Measurements from ENCODE around the gene CYP39A1. TPM values are rescaled to one million over a fixed set of nuclear protein-coding genes. Genes with fewer than 3 reads are reported as not detected.
A peak's percentile ranks its signal among the peaks of the same experiment; 100 is the strongest.

CYP39A1 gene, protein sequence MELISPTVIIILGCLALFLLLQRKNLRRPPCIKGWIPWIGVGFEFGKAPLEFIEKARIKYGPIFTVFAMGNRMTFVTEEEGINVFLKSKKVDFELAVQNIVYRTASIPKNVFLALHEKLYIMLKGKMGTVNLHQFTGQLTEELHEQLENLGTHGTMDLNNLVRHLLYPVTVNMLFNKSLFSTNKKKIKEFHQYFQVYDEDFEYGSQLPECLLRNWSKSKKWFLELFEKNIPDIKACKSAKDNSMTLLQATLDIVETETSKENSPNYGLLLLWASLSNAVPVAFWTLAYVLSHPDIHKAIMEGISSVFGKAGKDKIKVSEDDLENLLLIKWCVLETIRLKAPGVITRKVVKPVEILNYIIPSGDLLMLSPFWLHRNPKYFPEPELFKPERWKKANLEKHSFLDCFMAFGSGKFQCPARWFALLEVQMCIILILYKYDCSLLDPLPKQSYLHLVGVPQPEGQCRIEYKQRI
- polyA plus RNA-seq (ENCODE audit: insufficient read length in 10 of 10) = 1 to 10 TPM; 1.5 to 3.1 (median 2.2) TPM
- long read RNA-seq, donor 1 = 0 reads
- long read RNA-seq, donor 2 = 0 reads
- long read RNA-seq, donor 3 = 0 reads
- long read RNA-seq, donor 4 = 0 reads
- long read RNA-seq, donor 5 = 0 reads
- long read RNA-seq, donor 6 = 0 reads
- long read RNA-seq, donor 7 = 0 reads
- long read RNA-seq, donor 8 = 0 reads
- long read RNA-seq, donor 9 = 0 reads

- peak; percentile 84 to 96 (median 92) for DNase-seq
Observed at GRCh38 chr6:46652603-46653438, at the start of gene CYP39A1, which contains the start of gene SLC25A27. TSS of gene CYP39A1 (minus strand) at chr6:46652818. CDS start at chr6:46652582, 236 bp downstream. TSS of gene SLC25A27 (plus strand) at chr6:46652975. CDS start at chr6:46653193, 218 bp downstream.

GRCh38 chr6:46699970-46700369 lies 47.4 kb upstream of the CYP39A1 start:
- no peak for DNase-seq

DNA sequence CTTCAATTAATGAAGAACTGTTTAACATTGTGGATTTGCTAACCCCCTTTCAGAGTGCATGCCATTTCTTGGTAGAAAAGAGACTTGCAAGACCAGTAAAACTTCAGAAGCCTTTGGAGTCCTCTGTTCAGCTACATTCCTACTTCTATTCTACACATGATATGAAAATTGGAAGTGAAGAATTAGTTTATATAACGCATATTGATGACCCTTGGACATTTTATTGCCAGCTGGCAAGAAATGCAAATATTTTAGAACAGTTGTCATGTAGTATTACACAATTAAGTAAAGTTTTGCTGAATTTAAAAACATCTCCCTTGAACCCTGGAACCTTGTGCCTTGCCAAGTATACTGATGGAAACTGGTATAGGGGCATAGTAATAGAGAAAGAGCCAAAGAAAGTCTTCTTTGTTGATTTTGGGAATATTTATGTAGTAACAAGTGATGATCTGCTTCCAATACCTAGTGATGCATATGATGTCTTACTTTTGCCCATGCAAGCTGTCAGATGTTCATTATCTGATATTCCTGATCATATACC lies 38.4 kb upstream of the CYP39A1 start:
- no peak for DNase-seq

GRCh38 chr6:46690141-46690755 lies 37.6 kb upstream of the CYP39A1 start:
- DNase-seq = peak in 2 of 3 donors; percentile 32 to 41

GRCh38 chr6:46689657-46690056 lies 37.0 kb upstream of the CYP39A1 start:
- DNase-seq = peak in 1 of 3 donors; percentile 4

- DNase-seq = no peak
Observed at GRCh38 chr6:46688966-46689335, 36.3 kb upstream of the CYP39A1 start.

DNA sequence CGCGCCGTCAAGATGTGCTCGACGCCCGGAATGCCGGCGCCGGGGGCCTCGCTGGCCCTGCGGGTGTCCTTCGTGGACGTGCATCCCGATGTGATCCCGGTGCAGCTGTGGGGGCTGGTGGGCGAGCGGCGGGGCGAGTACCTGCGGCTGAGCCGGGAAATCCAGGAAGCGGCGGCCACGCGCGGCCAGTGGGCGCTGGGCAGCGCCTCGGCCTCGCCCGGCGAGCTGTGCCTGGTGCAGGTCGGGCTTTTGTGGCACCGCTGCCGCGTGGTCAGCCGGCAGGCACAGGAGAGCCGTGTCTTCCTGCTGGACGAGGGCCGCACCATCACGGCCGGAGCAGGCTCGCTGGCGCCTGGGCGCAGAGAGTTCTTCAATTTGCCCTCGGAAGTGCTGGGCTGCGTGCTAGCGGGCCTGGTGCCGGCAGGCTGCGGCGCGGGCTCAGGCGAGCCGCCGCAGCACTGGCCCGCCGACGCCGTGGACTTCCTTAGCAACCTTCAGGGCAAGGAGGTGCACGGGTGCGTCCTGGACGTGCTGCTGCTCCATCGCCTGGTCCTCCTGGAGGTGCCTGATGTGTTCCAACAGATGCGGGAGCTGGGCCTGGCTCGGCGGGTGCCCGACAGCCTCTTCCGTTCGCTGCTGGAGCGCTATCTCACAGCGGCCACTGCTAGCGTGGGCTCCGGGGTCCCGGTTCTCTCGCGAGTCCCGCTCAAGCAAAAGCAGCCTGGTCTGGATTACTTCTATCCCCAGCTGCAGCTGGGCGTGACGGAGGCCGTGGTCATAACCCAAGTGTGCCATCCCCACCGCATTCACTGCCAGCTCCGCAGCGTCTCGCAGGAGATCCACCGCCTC lies 35.7 kb upstream of the CYP39A1 start:
- DNase-seq = no peak

GRCh38 chr6:46687619-46688097 lies 35.0 kb upstream of the CYP39A1 start, which contains the start of gene TDRD6:
TSS of gene TDRD6 (plus strand) at chr6:46687885. CDS start at chr6:46688129, 244 bp downstream.
- no peak for DNase-seq

GRCh38 chr6:46684771-46685170 lies 32.2 kb upstream of the CYP39A1 start:
- no peak for DNase-seq

DNA sequence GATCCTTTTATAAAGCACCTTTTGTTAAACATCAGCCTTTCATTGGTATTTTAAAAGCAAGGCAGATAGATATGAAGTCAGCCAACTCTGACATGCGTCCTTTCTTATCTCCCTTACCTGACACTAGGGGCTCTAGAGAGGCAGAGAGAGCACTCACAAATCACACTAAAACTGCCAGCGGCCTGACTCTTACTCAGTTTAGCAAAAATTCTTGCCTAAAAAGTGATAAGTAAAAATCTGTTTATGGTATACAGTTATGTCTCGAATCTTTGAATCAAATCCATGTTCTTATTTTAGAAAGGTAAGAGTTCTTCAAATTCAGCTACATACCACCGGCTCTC lies 24.7 kb upstream of the CYP39A1 start:
- DNase-seq = no peak

GRCh38 chr6:46676604-46677313 lies 24.1 kb upstream of the CYP39A1 start:
- no peak for DNase-seq

DNA sequence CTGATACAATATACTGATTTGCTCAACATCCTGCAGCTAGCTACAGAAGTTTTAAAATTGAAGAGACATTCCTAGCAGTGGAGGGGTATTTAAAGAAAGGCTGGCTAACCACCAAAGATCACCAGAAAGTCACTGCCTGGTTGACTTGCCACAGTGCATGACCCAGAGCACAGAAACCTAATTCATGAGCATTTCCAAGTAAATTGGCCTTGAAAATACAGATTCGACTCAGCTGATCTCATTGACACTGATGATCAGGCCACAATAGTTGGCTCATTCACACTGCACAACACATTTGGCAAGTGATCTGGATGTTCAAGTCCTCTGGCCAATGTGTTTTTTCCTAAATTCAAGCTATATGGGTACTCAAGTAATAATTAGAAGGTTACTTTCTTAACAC lies 21.8 kb upstream of the CYP39A1 start:
- DNase-seq = no peak

- DNase-seq = no peak
Observed at GRCh38 chr6:46667377-46667776, 14.8 kb upstream of the CYP39A1 start.

- DNase-seq = no peak
Observed at GRCh38 chr6:46661483-46661882, 8.9 kb upstream of the CYP39A1 start.

GRCh38 chr6:46657642-46658041 lies 5.0 kb upstream of the CYP39A1 start:
- DNase-seq = no peak

DNA sequence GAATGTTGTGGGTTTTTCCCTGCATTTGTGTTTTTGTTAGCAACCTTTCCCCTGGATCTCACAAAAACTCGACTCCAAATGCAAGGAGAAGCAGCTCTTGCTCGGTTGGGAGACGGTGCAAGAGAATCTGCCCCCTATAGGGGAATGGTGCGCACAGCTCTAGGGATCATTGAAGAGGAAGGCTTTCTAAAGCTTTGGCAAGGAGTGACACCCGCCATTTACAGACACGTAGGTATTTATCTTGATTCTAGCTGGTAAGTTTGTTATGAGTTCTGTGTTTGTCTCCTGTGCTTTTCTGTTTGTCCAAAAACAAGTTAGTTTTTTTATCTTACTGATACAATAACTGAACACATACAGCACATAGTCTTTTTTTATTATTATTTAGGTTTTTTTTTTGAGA lies 3.2 kb upstream of the CYP39A1 start:
- DNase-seq = no peak

GRCh38 chr6:46653439-46654195 lies 999 bp upstream of the CYP39A1 start:
- no peak for DNase-seq

GRCh38 chr6:46652232-46652602 lies 401 bp downstream of the CYP39A1 start:
- DNase-seq = no peak

DNA sequence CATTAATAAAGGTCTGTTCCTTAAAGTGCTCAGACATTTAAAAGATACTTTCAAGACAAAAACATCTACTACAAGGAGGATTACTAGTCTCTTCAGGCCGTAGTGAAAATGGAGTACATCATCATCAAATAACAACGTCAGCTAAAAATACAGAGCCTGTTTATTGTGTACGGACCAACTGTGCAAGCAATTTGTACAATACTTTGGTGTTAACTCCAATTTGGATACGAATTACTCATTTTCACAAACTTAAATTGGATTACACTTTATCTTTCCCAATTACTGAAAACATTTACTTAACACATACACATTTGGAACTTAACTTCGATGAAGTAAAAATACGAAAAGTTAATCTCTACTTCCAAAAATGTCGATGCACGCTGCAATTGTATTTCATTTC lies 802 bp downstream of the CYP39A1 start:
- DNase-seq = peak in 1 of 3 donors; percentile 3
